HG02938 (cell line): Measurements from ENCODE around the gene SLC25A19.
"Not testable (repeated sequence)": the region's sequence is repeated elsewhere in the genome, so short reads cannot be mapped to it uniquely, and the experiment has no call there.

ENCODE experiments used
- ATAC-seq: cut with Tn5 transposase; IDR thresholded peaks from one replicate; pipeline ENCODE4 v1.9.1; 2021; ENCODE audit warnings: mild to moderate bottlenecking, moderate library complexity; ENCODE audit not compliant: unreplicated experiment

The SLC25A19 gene

DNA sequence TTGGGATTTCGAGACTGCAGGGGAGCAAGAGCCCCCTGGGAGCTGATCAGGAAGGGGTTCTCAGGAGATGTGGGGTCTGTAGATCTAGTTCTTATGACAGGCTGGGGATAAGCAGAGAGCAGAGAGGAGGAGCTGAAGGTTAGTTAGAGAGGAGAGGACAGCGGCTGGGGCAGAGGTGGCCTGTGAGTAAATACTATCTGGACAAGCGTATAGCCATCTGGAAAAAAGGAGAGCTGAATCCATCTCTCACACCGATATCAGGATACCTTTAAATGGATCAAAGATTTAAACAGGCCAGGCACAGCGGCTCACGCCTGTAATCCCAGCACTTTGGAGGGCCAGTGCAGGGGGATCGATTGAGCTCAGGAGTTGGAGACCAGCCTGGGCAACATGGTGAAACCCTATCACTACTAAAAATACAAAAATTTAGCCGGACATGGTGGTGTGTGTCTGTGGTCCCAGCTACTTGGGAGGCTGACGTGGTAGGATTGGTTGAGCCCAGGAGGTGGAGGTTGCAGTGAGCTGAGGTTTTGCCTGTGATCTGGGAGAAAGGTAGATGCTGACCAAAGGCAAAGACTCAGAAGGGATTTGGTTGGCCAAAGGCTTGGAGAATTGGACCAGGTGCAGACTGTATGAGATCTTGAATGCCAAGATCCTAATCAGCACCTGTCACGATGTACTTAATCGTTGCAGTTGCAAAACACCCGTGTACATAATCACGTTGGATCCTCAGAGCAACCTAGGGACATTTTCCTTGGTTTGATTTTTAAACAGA is 18.9 kb upstream of the SLC25A19 start:
- ATAC-seq = no peak

DNA sequence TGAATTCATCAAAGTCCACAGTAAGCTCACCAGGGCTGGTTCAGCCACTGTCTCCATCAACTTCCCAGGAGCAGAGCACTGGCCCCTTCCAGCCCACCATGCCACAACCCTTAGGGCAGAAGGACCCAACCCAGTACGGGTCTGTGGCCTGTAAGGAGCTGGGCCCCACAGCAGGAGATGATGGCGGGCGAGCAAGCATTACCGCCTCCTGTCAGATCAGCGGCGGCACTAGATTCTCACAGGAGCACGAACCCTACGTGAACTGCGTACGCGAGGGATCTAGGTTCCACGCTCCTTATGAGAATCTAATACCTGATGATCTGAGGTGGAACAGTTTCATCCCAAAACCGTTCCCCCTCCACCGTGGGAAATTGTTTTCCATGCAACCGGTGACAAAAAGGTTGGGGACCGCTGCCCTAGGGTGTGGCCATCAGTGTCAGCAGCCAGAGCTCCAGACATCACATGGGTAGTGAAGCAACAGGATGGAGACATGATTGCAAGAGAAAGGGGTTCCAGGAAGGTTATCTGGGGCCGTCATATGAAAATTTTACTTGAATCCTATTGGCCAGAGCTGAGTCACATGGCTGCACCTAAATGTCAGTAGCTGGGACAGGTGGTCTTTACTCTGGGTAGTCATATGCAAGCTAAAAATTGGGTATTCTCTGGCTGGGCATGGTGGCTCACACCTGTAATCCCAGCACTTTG is 12.4 kb upstream of the SLC25A19 start:
- no peak for ATAC-seq

DNA sequence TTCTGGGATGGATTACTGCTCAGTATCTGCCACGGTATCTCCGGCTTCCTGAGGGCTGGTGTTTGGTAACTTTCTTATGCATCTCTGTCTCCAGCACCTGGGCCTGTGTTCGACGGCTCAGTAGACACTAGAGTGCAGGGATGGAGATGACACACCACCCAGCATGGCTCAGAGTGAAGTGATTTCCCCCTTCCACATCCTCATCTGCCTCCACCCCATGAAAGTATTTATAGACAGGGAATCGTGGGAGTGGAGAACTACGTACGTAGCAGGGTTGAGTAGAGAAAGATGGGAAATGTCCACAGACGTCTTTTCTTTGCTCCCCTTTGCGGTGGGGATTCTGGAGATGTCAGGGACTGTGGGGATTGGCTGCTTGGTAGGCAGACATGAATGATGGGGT is 11.8 kb upstream of the SLC25A19 start:
- no peak for ATAC-seq

DNA sequence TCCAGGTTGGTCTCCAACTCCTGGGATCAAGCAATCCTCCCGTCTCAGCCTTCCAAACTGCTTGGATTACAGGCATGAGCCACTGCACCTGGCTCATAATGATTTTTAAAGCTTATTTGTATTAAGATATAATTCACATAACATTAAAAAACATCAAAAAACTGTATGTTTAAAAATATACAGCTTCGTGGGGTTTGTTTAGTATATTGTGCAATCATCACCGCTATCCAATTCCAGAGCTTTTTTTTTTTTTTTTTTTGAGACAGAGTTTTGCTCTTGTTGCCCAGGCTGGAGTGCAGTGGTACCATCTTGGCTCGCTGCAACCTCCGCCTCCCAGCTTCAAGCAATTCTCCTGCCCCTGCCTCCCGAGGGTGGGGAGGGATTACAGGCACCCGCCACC is 11.0 kb upstream of the SLC25A19 start:
- ATAC-seq = no peak

DNA sequence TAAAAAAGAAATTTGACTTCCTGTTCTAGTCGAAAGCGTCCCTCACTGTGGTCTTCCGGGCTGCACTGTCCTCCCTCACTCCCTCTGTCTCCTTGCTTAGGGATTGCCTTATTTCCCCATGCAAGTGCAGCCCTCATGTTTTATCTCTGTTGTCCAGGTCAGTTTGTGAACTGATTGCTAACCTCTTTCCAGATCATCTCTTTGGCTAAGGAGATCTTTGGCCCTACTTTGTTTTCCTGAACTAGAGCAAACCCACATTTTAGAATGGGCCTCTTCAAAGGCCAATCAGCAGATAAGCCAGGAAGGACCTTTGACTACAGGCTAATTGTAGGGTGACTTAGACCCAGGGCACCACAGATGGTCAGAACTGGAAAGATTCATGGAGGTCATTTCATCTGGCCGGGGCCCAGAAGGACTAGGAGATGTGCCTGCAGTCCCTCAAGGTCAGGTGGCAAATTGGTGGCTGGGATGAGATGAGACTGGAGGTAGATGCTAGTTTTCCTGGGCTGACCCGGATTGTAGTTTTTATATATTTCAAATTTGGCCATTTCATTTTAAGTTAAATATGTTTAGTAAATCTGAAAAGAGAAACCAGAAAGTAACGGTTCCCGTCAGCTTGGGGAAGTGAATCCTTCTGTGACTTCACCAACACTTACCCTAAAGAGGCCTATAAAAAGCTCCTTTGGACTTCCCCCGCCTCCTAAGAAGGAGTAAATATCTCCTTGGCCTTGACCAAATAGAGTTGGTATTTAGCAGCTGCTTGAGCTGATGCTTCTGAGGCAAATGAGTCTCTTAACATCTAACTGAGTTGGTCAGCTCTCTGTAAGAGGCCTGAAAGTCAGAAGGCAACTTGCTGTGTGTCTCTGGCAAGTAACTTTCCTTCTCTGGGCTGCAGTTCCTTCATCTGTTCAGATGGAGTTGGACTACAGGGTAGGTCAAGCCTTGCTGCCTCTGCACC is 6.2 kb upstream of the SLC25A19 start:
- ATAC-seq = peak; percentile 55

DNA sequence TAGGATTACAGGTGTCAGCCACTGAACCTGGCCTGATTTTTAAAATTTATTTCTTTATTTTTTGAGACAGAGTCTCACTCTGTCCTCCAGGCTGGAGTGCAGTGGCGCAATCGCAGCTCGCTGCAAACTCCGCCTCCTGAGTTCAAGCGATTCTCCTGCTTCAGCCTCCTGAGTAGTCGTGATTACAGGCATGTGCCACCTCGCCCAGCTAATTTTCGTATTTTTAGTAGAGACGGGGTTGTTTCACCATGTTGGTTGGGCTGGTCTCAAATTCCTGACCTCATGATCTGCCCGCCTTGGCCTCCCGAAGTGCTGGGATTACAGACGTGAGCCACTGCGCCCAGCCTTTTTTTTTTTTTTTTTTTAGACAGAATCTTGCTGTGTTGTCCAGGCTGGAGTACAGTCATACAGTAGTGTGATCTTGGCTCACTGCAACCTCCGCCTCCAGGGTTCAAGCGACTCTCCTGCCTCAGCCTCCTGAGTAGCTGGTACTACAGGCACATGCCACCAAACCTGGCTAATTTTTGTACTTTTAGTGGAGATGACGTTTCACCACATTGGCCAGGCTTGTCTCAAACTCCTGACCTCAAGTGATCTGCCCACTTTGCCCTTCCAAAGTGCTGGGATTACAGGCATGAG is 3.7 kb upstream of the SLC25A19 start:
- not testable (repeated sequence) for ATAC-seq

DNA sequence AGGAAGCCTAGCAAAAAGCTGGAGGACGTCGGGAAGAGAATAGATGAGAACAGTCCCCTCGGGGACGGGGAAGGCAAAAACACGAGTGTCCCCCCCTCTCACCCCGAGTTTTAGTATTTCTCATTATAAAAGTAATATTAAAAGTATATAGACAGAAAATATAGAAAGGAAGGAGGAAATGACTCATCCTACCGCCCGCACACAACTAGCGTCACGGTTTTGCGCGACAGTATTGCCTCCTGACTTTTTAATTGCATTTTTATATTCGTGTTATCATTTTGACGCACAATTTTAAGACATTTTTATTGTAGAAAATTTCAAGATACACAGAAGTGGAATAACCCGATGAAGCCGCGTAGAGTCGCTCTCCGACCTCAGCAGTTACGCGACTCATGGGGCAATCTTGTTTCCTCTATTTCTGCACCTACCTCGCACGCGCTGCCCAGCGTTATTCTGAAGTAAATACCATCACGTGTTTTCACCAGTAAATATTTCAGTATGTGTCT is 652 bp upstream of the SLC25A19 start:
- ATAC-seq = peak; percentile 17

DNA sequence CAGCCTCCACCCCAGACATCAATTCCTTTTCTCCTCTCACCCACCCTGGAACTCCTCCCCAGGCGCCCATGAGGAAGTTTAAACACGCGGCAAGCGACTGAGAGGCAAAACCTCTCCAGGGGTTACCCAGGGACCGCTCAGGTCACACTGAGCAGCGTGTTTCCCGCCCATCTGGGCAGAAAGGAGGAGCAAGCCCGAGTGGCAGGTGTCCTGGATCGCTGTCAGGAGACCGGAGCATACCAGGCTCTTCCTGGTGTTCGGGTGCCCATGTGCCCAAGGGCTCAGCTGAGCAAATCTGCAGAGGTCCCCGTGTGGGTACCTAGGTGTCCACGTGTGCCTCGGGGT is 491 bp downstream of the SLC25A19 start:
- ATAC-seq = peak; percentile 3

DNA sequence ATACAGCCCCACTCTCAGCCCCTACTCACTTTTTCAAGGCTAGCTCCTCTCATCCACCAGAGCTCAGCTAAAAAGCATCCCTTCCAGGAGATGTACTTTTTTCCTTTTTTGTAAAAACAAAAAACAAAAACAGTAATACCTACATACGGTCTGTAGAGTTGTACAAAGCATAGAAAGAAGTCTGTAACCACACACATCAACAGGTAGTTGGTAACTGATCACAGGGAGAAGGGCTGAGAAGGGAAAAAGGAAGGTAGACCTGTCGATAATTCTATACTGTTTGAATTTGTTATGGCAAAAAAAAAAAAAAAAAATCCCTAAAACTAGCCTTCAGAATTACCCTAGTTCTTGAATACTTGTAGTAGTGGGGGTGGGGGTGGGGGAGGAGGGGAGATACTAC is 874 bp downstream of the SLC25A19 start:
- ATAC-seq = no peak

DNA sequence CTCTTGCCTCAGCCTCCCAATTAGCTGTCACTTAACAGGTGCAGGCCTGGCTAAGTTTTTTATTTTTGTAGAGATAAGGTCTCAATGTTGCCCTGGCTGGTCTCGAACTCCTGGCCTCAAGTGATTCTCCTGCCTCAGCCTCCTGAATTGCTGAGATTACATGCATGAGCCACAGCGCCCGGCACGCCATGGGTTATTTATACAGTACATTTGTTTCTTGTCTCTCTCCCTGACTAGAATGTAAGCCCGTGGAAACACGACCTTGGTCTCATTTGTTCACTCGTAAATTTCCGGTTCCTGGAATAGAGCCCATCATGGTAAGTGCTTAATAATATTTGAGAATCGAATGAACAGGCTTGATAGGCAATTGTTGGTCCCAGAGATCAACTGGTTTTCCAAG is 2.0 kb downstream of the SLC25A19 start:
- no peak for ATAC-seq

DNA sequence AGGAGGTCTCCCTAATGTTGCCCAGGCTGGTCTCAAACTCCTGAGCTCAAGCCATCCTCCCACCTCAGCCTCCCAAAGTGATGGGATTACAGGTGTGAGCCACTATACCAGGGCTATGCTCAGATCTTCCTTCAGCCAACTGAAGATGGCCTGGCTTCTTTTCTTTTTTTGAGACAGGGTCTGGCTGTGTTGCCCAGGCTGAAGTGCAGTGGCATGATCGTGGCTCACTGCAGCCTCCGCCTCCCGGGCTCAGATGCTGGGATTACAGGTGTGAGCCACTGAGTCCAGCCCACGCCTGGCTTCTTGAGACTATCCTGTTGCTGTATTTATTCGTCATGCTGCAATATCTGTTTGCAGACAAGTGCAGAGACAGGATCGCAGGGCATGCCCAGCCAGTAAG is 4.1 kb downstream of the SLC25A19 start:
- ATAC-seq = no peak

DNA sequence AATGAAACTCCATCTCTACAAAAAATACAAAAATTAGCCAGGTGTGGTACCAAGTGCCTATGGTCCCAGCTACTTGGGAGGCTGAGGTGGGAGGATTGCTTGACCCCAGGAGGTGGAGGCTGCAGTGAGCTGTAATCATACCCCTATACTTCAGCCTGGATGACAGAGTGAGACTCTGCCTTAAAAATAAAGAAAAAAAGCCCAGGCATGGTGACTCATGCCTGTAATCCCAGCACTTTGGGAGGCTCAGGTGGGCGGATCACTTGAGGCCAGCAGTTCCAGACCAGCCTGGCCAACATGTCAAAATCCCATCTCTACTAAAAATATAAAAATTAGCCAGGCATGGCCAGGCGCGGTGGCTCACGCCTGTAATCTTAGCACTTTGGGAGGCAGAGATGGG is 9.0 kb downstream of the SLC25A19 start:
- ATAC-seq = not testable (repeated sequence)

DNA sequence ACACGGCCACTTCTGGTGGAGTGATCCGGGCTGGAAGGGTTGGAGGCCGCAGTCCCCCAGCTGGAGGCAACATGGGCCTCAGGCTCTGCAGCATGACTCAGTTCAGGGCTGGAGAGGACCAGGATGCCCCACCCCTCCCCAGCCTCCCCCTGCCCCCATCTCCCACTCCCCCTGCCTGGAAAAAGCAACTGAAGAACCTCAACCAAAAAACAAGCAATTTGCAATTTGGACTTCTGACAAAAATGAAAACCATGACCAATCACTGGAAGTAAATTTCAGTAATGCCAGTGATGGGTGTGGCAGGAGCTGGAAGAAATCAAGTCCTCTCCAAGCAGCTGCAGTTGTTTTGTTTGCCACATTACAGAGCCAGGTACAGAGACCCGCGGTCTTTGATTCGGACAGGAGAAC is 11.6 kb downstream of the SLC25A19 start:
- ATAC-seq = no peak

DNA sequence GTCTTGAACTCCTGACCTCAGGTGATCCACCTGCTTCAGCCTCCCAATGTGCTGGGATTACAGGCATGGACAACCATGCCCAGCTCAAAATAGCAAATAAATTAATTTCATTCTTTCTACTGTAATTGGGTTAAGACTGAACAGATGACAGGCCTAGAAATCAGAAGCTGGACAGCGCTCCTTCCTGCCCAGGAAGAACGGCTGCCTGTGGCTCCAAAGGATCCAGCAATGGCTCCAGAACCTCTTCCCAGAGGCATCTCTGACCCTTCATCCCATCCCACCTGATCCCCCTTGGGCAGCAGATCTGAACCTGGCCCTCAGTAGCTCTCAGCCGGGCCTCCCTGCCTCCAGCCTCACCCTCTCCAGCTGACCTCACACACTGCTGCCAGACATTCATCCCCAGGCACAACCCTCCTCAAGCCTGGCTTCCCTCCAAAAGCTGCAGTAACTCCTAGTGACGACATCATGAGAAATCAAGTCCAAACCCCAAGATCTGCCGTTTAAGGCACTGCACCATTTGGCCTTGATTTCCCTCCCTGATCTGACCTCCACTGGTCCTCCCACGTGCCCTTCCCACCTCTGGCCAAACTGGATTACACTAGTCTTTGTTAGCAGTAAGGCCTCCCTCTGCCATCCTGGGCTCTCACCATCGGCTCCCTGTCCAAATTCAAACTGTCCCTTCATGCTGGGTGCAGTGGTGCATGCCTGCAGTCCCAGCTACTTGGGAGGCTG is 15.1 kb downstream of the SLC25A19 start:
- ATAC-seq = no peak

DNA sequence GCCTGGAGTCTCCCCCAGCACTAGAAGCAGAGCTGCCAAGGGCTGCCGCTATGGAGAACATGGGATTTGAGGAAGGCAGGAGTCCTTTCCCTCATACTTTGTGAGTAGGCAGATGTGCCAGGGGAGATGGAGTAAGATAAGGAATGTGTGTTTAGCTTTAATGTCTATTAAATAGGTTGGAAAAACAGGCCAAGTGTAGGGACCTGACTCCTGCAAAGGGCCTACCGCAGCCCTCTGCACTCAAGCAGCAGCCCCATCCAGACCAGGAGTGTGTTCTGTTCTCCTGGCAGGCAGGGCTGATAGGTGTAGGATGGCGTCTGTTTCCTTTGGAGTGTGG is 16.4 kb downstream of the SLC25A19 start:
- no peak for ATAC-seq

DNA sequence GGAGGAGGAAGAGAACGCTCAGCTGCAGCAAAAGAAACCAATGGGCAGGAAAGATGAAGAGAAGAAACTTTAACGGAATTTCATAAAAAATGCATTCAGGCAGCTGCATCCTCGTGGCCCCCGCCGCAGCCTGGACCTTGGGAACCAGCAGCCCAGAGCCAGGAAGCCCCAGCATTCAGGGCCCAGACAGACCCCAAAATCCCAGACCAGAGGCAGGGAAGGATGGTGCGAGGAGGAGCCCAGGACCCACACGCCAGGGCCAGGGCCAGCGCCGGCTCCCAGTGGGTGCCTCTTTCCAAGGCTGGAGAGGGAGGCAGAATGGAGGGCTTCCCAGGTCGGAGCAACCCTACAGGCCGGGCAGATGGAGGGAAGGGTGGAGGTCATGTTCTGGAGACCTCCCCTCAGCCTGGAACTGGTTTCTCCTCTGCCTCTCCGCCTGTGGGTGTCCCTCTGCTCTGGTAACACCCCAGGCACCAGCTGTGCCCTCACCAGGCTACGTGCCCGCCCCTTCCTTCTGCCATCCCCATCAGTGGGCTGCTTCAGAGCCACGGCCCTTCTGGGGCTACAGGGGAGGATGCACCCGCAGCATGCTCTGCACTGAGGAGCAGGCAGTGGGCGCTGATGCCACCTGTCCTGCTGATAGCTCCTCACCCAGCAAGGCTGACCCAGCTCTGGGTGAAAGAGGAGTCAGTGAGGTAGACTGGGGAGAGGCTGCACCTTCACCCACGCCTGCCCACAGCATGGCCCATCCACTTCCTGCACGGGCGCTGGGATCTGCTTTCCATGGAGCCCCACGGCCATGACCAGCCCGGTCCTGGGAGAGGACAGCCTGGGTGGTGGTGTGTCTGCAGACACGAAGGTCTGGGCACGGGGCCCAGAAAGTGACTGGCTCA is 17.0 kb downstream of the SLC25A19 start:
- ATAC-seq = no peak

DNA sequence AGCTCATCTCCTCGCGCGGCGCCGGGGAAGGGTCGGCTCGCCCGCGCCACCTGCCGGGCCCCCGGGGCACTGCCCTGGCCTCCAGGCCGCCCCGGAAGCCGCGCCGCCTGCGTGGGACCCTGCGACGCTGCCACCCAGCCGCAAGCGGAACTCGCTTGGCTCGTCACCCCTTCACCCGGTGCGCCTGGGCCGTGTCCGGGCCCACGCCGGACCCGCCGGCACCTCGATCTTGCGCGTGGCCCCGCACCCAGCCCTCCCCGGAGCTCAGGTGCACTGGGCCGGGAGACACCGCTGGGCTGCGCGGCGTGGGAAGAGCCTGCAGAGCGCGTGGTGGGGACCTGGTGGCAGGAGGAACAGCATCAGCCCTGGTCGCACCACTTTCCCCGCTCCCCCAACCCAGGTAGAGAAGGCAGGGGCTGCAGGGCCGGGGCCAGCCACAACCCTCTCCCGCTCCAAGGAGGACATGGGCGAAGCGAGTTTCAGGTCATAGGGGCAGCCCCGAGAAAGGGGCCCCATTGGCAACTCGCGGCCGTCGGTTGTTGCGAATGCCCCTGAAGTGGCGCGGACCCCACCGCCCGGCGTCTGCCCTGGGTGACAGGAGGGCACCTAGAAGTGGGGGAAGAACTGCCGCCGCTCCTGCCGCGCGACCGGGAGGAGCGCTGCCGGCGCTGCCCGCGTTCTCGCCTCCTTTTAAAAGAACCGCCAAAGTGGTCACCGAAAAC is 17.8 kb downstream of the SLC25A19 start:
- ATAC-seq = peak; percentile 49

DNA sequence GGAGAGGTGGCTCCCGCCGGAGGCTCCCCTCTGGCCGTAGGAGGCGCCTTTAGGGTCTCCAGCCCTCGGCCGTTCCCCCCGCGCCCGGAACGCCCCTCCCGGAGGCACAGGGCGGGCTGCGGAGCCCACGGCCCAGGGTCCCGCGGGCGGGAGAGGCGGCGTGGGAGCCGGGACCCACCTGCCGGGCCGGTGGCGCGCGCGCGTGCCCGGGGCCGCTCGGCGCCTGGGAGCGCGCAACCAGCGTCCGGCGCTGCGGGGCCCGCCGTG is 18.3 kb downstream of the SLC25A19 start, which contains the start of gene MIF4GD:
Gene MIF4GD (minus strand): TSS at position 266 of the 267 bp plus-strand sequence. CDS start 1,036 bp downstream, outside the sequence.
- no peak for ATAC-seq
